Thyroid gland (tissue), 4 donors: ENCODE data around the gene ASIC5. TPM values are rescaled to one million over a fixed set of nuclear protein-coding genes. Genes with fewer than 3 reads are reported as not detected.

Experiments
- DNase-seq, 2 donors: peaks; one replicate each; pipeline ENCODE4 v3.0.0-alpha.2; 2019
- H3K27ac ChIP-seq, 3 donors: fragments of 200-600 bp; sonication (generic); 1 replicate in 2 of 3; 2 replicates in 1 of 3; pipeline ENCODE4 v1.5.1; 2016 to 2019; ENCODE audit warnings: mild to moderate bottlenecking in 1 of 3, moderate library complexity in 1 of 3
- H3K27me3 ChIP-seq: fragments of 200-600 bp; sonication (generic); one replicate; pipeline ENCODE4 v1.5.1; 2019
- H3K36me3 ChIP-seq, 2 donors: fragments of 200-600 bp; sonication (generic); one replicate each; pipeline ENCODE4 v1.5.1; 2016 to 2019
- H3K4me1 ChIP-seq, 2 donors: fragments of 200-600 bp; sonication (generic); one replicate each; pipeline ENCODE4 v1.5.1; 2017 to 2019
- H3K4me3 ChIP-seq, 3 donors: fragments of 200-600 bp; sonication (generic); replicated peaks in 1 of 3; 1 replicate in 2 of 3; 2 replicates in 1 of 3; pipeline ENCODE4 v1.5.1; 2016; ENCODE audit warnings: mild to moderate bottlenecking in 1 of 3
- H3K9me3 ChIP-seq: fragments of 200-600 bp; sonication (generic); one replicate; pipeline ENCODE4 v1.5.1; 2017
- CTCF ChIP-seq, 6 experiments: fragments of 200-600 bp in 3 of 6; fragments of 450-650 bp in 3 of 6; sonication (generic) in 3 of 6; IDR thresholded peaks; one replicate each; pipeline ENCODE4 v1.5.1; 2016 to 2019; ENCODE audit warnings: antibody characterized with exemption in 6 of 6, mild to moderate bottlenecking in 2 of 6, inconsistent platforms in 1 of 6, moderate library complexity in 1 of 6
- POLR2A ChIP-seq, 2 donors: fragments of 450-650 bp; IDR thresholded peaks; one replicate each; pipeline ENCODE4 v1.6.1; 2017; ENCODE audit warnings: antibody characterized with exemption in 2 of 2, mild to moderate bottlenecking in 2 of 2, moderate library complexity in 1 of 2
- WGBS, 2 donors: methylation state at CpG; one replicate each; pipeline ENCODE4 v1.1.5; 2017; 5-methylcytosine and 5-hydroxymethylcytosine counted together
- intact Hi-C: fragments of 100-400 bp; cut with DNase I; formaldehyde crosslinking; loops from one replicate; pipeline ENCODE4 v1.15.1; 2023
- total RNA-seq, 4 donors: library from RNA; depleted of rRNA; stranded (reverse); fragments of >200 nt; gene quantifications; one replicate each; pipeline ENCODE4 v1.2.3, GENCODE V29; 2016

ASIC5 gene
- total RNA-seq, 4 donors from 2014 or later = not detected

DNA sequence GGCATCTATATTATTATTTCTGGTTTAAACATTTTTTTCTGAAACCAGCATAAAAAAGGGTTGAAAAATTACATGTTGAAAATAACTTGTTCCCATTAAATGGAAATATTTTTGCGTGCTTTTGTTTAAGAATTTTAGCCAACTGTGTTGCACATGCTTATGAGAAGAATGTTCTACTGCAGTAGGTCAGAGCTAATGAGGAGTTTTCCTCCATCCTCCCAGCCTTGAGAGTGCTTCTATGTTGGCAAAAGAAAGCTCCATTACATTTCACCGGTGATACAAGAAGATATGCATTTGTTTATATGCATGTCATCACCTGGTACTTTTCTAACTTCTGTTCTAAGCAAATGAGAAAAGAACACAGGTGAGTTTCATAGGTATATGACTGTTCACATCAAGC lies 23.9 kb upstream of the ASIC5 start:
- H3K36me3 ChIP-seq = no peaks in the 10 kb centered on the region
- no peaks in the 10 kb centered on the region for H3K27me3 ChIP-seq
- H3K27ac ChIP-seq = no peak overlapping the region
- no peaks in the 10 kb centered on the region for H3K9me3 ChIP-seq
- H3K4me1 ChIP-seq = no peaks in the 10 kb centered on the region
- no peak for DNase-seq
- WGBS, 2 donors = 82 to 90% methylated on average over 2 of the region's 2 CpGs
- TF ChIP-seq POLR2A (IDR thresholded peaks at IDR 0.05) = no peak
- TF ChIP-seq CTCF (IDR thresholded peaks at IDR 0.05) = no peak
- intact Hi-C loops = no loop called here
- H3K4me3 ChIP-seq = no peak overlapping the region

GRCh38 chr4:155889031-155889793 lies 23.1 kb upstream of the ASIC5 start:
- Histone ChIP-seq H3K36me3 (no peaks in the 10 kb centered on the region), H3K9me3 (no peaks in the 10 kb centered on the region), H3K4me3 (no peak overlapping the region), H3K27ac (no peak overlapping the region), H3K4me1 (no peaks in the 10 kb centered on the region), H3K27me3 (no peaks in the 10 kb centered on the region)
- 41 to 58% methylated on average over 5 of the region's 5 CpGs for WGBS, 2 donors
- intact Hi-C loops = no loop called here
- TF ChIP-seq POLR2A (IDR thresholded peaks at IDR 0.05) (no peak), CTCF (IDR thresholded peaks at IDR 0.05) (no peak)
- DNase-seq = no peak

- intact Hi-C loops = no loop called here
- Histone ChIP-seq H3K27me3 (no peaks in the 10 kb centered on the region), H3K27ac (no peak overlapping the region), H3K4me1 (no peaks in the 10 kb centered on the region), H3K9me3 (no peaks in the 10 kb centered on the region), H3K4me3 (no peak overlapping the region), H3K36me3 (no peaks in the 10 kb centered on the region)
- no peak for DNase-seq
- TF ChIP-seq POLR2A (IDR thresholded peaks at IDR 0.05) = no peak
- TF ChIP-seq CTCF (IDR thresholded peaks at IDR 0.05) = no peak
- 63 to 76% methylated on average over 5 to 6 of the region's 6 CpGs for WGBS, 2 donors
Measured at GRCh38 chr4:155887847-155888570, 21.9 kb upstream of the ASIC5 start.

- no peak overlapping the region for H3K27ac ChIP-seq
- H3K36me3 ChIP-seq = no peaks in the 10 kb centered on the region
- no peak for DNase-seq
- no peaks in the 10 kb centered on the region for H3K9me3 ChIP-seq
- TF ChIP-seq POLR2A (IDR thresholded peaks at IDR 0.05) = no peak
- no peak for TF ChIP-seq CTCF (IDR thresholded peaks at IDR 0.05)
- intact Hi-C loops = no loop called here
- no peaks in the 10 kb centered on the region for H3K4me1 ChIP-seq
- 84 to 87% methylated on average over 1 of the region's 1 CpG for WGBS, 2 donors
- no peak overlapping the region for H3K4me3 ChIP-seq
- no peaks in the 10 kb centered on the region for H3K27me3 ChIP-seq
Measured at GRCh38 chr4:155887045-155887444, 21.0 kb upstream of the ASIC5 start.

GRCh38 chr4:155885666-155886065 lies 19.6 kb upstream of the ASIC5 start:
- TF ChIP-seq POLR2A (IDR thresholded peaks at IDR 0.05) (no peak), CTCF (IDR thresholded peaks at IDR 0.05) (no peak)
- no peak overlapping the region for H3K27ac ChIP-seq
- no peak overlapping the region for H3K4me3 ChIP-seq
- H3K4me1 ChIP-seq = no peaks in the 10 kb centered on the region
- H3K9me3 ChIP-seq = no peaks in the 10 kb centered on the region
- intact Hi-C loops = no loop called here
- H3K27me3 ChIP-seq = no peaks in the 10 kb centered on the region
- H3K36me3 ChIP-seq = no peaks in the 10 kb centered on the region
- WGBS, 2 donors = 60 to 63% methylated on average over 6 of the region's 6 CpGs
- no peak for DNase-seq
